Islet precursor cell (in vitro differentiated cells): ENCODE data around the gene FOXK1.

ENCODE experiments used
- DNase-seq: peaks from one replicate; pipeline ENCODE4 v3.0.0-alpha.2; 2018

Gene FOXK1

DNA sequence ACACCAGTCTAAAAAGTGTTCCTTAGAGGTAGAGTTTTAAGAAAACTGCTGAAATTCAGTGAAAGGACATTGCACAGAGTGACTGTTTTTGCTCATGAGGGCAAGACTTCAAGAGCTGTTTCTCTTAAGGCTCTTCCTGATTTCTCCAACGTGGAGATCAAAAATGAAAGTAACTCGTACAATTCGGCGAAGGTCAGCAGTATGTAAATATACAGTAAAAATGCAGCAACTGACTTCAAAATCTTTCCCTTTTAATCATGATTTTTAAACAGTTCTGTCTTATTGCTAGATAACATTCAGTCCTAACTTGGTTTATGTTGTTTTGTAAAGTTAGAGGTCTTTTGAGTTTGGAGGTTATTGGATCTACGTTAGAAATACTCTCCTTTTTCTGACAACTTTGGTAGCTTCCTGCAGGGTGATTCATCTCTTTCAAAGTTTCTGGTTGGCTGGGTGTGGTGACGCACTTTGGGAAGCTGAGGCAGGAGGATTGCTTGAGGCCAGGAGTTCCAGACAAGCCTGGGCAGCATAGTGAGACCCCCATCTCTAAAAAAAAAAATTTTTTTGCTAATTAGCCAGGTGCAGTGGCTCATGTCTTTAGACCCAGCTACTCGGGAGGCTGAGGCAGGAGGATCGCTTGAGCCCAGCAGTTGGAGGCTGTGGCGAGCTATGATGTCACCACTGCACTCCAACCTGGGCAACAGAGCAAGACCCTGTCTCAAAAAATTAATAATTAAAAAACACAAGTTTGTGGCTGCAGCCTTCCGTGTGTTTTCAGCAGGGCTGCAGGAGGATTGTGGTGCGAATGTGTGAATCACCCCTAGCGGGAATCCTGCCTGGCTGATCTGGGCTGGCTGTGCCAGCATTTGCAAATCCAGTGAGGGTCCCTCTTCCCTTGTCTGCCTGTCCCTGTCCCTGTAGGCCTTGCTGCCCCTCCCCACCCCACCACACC lies 64.2 kb downstream of the FOXK1 start:
- DNase-seq = no peak

DNA sequence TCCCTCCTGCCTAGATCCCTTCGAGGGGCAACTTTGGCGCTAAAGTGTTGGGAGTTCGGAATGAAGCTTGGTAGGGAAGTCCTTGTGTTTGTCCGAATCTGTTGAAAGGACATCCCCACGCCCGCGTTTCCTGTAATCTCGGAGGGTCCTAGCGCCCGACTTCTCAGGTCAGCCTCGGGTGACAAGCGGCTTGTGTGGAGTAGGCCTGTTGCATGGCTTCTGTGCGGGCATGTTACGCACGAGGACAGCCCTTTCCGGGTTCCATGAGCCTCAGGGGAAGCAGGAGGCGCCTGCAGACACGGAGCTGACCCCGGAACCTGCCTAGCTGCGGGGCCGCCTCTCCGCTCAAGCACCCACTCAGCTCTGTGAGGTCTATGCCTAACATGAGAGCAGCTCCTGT lies 64.9 kb downstream of the FOXK1 start:
- DNase-seq = no peak

DNA sequence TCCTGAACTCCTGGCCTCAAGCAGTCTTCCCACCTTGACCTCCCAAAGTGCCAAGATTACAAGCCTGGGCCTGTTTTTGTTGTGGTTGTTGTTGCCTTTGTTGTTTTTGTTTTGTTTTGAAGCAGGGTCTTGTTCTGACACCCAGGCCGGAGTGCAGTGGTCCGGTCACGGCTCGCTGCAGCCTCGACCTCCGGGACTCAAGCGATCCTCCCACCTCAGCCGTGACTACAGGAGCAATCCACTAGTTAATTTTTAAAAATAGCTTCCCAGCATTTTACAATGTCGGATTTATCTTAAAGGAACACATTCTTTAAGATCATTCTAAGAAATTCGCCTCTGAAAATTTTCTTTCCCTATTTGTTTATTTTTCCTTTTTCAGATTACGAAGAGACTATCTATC lies 65.7 kb downstream of the FOXK1 start:
- no peak for DNase-seq

DNA sequence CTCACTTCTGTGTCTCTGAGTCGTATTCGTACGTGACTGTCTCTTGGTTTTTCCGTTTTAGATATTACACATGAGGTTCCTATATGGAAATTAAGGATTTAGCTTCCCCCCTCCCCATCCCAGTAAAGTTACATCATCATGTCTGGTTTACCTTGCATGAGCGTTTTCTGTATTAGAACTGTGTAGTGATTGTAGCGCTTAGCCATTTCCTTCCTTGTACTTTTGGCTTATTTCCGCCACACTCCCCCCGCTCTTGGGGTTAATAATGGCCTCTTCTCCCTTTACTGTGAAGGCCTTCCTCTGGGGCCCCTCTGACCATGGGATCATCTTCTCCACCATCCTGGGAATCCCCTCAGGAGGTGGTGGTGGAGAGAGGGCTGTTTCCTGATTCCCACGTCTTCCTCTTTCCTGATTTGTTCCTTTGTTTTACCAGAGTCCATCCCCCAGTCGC lies 66.2 kb downstream of the FOXK1 start:
- no peak for DNase-seq

DNA sequence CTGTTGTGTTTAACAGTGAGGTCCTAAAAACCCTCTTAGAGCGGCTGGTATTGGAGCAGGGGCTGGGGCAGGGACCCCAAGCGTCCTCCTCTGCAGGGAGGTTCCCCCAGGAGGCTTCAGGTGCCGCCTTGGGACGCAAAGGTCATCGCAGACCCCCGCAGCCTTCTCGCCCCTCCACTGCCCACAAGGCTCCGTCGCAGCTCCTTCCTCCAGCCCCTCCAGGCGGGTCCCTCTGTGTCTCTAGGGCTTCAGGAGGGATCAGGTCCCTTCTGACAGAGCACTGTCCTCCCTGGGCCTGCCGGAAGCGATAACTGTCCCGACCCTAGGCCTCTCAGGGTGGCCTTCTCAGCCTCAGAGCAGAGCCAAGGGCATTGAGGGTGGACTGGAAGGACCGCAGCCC lies 67.3 kb downstream of the FOXK1 start:
- DNase-seq = no peak

DNA sequence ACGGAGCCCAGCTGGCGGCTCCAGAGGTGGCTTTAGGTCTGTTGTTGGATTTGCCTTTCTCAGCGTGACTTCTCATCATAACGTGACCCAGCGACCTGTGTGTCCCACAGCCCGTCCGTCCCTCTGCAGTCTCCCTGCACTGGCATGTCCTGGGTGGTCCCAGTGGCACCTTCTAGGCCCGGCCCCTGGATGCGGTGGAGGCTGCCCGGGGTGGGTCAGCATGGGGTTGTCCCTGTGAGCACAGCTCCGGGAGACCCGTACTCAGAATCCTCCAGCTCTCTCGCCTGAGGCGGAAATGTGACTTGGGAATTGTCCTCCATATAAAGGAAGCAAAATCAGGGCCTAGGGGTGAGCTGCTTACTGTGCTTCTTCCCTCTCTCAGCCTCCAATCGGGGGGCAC lies 67.7 kb downstream of the FOXK1 start:
- DNase-seq = no peak

DNA sequence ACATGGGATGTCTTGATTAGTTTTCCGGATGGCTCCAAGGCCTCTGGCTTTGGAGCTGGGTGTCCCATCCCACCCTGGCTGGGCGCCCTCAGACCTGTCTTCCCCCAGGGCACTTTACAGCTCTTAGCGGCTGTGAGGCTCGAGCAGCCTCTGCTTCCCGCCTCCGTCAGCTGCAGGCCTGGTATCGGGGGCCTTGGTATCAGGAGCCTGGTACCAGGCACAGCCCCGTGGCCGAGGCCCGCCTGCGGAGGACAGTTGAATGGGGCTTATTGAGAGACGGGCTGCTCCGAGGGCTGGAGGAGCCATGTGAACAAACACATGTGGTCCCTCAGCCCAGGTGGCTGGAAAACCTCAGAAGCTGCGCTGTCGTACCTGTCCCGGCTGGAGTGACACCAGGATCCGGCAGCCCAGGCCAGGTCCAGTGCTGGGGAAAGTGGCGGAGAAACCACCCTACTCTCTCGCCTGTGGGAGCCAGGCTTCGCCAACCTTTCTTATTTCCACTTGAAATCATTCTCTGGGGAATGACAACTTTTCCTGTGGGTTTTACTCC lies 69.4 kb downstream of the FOXK1 start:
- DNase-seq = no peak

DNA sequence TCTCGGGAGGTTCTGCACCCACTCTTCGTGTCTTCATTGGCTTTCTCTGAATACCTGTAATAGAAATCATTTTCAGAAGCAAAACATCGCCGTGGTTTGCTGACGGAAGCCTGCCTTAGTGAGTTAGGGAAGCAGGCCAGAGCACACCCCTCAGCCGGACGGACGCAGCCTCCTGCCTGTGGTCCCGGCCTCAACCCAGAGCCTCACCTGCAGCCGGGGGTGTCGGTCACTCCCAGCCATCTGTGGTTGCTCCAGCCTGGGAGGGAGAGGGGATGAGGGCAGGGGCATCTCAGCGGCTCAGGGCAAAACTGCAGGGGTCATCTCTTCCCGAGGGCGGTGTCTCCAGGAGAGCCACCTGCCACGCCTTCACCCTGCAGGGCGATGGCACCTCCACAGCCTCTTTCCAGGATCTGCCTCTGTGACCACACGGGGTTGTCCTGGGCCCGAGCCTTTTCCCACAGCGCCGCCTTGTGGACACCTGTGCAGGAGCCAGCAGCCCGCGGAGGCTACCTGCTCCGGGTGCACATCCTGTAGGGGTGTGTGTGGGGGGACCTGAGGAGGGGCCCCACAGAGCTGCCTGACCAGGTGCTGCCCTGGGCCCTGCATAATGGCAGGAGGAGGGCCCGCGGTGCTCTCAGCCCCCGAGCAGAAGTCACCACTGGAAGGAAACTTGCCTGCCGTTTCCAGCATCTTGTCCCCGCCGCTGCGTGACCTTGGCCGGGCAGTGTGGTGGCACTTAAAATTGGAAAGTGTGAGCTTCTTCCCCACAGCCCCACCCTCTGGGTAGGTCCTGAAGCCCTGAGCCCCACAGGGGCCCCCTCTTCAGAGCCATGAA lies 71.7 kb downstream of the FOXK1 start:
- peak; percentile 87 for DNase-seq

DNA sequence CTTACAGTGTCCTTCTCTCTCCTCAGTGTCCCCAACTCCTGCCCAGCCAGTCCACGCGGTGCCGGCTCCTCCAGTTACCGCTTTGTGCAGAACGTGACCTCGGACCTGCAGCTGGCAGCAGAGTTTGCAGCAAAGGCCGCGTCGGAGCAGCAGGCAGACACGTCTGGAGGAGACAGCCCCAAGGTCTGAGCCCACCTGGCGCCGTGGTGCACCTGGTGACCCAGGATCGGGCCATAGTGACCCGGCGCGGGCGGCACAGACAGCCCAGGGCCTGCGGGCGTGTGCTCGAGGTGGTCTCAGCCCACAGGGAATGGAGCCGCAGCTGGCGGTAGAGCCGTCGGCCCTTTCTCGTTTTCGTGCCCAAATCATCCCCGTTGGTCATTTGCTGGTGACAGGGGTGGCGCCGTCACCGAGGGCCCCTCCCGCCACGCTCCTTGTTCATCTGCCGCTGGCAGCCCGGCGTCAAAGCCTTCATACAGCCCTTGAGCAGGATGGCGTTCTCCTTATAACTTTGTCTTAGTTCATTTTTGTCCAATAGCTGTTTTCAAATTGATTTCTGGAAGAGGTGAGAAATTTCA lies 72.4 kb downstream of the FOXK1 start:
- DNase-seq = no peak

DNA sequence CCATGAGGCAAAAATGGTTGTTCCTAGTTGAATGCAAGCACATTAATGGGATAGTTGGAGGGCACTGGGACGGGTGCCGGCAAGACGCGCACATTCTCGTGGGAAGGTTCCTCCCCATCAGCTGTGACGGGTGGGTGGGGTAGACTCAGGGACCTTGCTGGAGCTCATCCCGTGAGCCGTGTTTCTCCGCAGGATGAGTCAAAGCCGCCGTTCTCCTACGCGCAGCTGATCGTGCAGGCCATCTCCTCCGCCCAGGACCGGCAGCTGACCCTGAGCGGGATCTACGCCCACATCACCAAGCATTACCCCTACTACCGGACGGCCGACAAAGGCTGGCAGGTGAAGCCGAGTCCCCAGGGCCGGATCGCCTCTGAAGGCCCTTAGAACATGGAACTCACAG lies 73.0 kb downstream of the FOXK1 start:
- no peak for DNase-seq

DNA sequence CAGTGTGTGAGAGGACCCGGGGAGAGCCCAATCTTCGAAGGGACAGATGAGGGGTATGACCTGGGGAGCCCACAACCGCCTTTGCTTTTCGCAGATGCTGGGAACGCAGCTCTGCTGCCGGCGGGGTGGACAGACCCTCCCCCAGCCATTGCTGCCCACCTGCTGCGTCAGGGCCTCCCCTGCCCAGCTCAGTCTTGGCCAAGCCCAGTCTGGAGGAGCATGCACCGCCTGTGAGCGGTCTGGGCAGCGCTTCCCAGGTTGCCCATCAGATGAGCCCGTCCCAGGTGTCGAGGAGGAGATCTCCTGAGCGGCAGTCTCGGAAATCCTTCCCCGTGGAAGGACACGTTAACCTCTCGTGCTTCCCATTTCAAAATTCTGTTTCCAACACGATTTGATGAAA lies 76.0 kb downstream of the FOXK1 start:
- DNase-seq = no peak

DNA sequence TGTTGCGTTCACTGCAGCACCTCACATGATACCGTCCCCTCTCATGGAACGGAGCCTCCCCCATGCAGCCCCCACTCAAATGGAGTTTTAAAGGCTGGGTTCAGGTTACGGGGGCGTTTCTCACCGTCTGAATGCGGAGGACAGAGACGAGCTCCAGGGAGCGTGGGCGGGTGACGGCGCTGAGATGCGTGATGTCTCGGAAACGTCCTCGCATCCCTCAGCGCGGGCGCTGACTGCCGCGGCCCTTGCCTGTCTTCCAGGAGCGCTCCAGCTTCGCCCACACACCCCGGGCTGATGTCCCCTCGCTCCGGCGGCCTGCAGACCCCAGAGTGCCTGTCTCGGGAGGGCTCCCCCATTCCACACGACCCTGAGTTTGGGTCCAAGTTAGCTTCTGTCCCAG lies 76.7 kb downstream of the FOXK1 start:
- no peak for DNase-seq

DNA sequence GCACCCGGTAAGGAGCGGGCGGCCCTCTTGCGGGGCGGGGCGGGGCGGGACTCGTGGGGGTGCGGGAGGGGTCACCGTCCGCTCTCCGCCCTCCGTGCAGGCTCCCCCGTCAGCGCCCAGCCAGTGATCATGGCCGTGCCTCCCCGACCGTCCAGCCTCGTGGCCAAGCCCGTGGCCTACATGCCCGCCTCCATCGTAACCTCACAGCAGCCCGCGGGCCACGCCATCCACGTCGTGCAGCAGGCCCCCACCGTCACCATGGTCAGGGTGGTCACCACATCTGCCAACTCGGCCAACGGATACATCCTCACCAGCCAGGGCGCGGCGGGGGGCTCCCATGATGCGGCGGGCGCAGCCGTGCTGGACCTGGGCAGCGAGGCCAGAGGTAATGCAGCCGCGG lies 77.1 kb downstream of the FOXK1 start:
- DNase-seq = no peak

DNA sequence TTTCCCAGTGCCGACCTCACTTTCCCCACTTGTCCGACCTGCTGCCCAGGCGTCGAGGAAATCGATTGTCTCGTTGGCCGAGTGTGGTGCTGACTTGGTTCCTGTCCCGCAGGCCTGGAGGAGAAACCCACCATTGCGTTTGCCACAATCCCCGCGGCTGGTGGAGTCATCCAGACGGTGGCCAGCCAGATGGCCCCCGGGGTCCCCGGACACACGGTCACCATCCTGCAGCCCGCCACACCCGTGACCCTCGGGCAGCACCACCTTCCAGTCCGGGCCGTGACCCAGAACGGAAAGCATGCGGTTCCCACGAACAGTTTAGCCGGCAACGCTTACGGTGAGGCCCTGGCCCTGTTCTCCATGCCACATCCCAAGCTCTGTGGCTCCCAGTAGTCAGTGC lies 78.9 kb downstream of the FOXK1 start:
- DNase-seq = no peak

DNA sequence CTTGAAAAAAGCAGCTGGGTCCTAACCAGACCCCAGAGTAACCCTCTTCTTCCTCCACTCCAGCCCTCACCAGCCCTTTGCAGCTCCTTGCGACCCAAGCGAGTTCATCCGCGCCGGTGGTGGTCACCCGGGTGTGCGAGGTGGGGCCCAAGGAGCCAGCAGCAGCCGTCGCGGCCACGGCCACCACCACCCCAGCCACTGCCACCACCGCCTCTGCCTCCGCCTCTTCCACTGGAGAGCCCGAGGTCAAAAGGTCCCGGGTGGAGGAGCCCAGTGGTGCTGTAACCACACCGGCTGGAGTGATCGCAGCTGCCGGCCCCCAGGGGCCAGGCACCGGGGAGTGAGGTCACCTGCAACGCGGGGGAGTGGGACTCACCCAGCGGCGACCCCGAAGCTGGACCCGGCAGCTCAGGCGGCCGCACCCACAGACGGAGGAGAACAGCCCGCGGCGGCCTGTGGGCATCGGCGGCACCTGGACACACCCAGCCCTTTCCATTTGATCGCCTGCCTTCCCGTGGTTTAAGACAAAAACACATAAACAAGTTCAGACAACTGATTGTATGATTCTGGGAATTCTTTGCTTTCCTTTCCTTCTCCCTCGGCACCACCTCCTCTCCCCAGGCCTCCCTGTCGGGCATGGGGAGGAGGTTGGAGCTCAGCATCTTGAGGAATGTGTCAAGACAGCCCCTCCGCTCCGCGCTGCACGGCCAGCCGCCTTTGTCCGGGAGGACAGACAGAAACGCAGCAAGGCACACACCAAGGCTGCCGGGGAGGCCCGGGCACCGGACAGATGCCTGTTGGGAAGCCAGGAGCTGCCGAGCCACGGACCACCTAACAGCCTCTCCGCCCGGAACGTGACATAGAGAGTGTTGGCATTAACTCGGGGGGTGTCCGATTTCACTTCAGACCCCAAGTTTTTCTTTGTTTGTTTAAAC lies 80.3 kb downstream of the FOXK1 start:
- DNase-seq = no peak

DNA sequence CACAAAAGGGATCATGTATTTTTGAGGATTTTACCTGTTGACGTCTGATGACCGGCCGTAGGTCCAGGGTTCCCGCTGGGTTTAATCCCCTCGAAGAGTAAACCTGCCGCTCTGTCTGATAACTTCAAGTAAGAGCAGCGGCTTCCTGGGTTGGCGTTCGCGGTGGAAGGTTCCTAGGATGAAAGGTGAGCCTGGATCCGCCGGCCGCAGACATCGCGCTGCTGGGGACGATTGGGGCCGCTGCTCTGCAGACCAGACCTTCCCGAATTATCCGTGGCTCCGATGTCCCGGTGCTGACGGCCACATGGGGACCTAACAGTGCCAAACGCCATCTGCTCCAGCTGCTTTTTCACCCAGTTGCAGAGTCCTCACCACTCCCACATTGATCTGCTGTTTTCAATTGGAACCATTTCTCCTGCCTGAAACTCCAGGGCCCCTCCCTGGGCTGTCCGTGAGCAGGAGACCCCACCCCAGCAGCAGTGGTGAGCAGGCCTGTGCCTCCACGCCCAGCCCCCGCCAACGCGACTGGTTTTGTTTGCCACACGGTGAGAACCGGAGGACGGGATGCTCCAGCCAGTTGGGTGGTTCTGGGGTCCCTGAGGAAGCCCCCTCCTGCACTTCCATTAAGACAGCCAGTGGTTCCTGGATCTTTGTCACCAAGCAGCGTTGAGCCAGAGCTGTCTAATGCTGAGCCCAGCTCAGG lies 81.1 kb downstream of the FOXK1 start:
- no peak for DNase-seq

DNA sequence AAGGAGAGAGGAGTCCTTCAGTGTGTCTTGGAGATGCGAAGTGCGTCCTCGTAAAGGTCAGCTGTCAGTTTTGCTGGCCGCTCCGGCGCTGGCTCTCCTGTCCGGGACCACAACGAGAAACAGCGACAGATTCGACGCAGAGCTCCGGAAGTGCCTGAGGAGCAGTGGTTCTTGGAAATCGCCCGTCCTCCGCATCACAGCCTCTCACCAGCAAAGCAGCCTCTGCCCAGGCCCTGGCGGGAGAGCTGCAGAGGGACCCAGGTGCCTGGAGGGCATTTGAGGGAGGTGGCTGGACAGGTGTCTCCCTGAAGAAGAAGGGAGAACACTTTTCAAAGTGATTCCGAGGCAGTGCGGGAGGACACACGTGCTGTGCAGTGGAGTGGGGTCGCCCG lies 81.7 kb downstream of the FOXK1 start:
- no peak for DNase-seq

DNA sequence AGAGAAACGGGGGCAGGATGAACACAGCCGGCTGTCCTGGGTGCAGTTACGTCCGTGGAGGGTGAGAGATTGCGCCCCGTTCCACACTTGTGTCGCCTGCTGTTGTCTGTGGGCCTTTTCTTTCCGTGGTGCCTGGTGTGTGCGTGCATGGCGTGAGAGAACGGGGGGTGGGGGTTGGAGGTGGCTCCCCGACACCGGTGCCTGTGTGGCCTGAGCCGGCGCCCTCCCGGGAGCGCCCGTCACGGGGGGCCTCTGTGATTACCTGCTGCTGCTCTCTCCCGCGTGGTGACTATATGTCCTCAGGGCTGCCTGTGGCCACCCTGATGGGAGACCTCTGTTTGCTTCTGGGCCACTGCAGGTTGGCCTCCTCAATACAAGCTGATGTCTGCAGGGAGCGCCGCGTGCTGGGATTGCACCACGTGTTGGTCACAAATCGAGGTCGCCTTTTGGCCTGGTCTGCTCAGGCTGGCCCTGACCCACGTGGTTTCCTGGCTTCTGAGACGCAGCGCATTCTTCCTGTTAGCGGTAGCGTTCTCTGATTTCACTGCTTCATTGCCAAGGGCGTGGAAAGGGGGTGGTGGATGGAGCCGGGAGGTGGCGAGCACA lies 82.4 kb downstream of the FOXK1 start:
- DNase-seq = no peak

DNA sequence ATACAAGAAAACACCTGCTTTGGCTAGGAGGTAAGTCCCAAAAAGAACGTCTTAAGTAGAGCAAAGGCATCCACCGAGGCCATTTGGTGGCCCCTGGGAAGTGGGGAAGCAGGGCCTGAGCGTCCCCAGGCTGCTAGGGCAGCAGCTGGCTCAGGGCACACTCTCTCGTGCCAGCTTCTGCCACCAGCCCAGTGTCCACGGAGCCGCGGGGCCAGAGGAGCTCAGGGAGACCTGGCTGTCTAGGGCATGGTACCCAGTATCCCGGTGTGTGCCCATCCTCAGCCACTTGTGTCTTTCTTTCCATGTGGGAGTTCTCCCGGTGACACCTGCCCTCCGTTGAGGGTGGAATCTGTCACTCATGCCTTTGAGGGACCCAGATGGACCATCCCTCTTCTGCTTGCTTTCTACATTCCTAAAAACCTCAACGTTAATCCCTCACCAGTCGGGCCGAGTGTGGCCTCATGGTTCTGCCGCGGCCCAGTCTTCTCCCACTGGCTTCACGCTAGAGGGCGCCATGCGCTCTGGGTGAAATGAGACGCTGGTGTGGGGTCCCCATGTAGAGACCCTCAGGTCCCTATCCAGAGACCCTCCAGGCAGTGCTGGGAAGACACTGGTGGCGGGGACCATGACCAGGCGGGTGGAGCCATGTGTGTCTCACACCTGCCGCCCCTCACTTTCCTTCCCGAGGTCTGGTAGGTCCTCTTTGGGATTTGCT lies 83.8 kb downstream of the FOXK1 start:
- no peak for DNase-seq
